ENCODE results near the gene EIF5.
A peak's percentile ranks its signal among the peaks of the same experiment; 100 is the strongest.

The EIF5 gene

GRCh38 chr14:103361867-103362266 is 27.8 kb downstream of the EIF5 start:
- no peaks in the 10 kb centered on the region for H3K27me3 Mint-ChIP-seq (ENCODE audit: low read depth)
- peaks cover 9% of the 10 kb centered on the region for H3K4me1 Mint-ChIP-seq (ENCODE audit: low read depth)
- peaks cover 34% of the 10 kb centered on the region for H3K9me3 Mint-ChIP-seq
- peaks cover 12% of the 10 kb centered on the region for H3K36me3 Mint-ChIP-seq (ENCODE audit: low read depth)
- H3K27ac Mint-ChIP-seq: no peak overlapping the region
- no peak overlapping the region for H3K4me3 Mint-ChIP-seq

GRCh38 chr14:103362780-103363179 is 28.7 kb downstream of the EIF5 start:
- Mint-ChIP-seq H3K27ac (no peak overlapping the region), H3K4me3 (no peak overlapping the region), H3K4me1 (ENCODE audit: low read depth) (peaks cover 5% of the 10 kb centered on the region), H3K27me3 (ENCODE audit: low read depth) (peaks cover 1% of the 10 kb centered on the region), H3K36me3 (ENCODE audit: low read depth) (peaks cover 12% of the 10 kb centered on the region), H3K9me3 (peaks cover 34% of the 10 kb centered on the region)

GRCh38 chr14:103366741-103367140 is 32.7 kb downstream of the EIF5 start:
- Mint-ChIP-seq H3K27ac (no peak overlapping the region), H3K9me3 (peaks cover 26% of the 10 kb centered on the region), H3K4me1 (ENCODE audit: low read depth) (peaks cover 4% of the 10 kb centered on the region), H3K4me3 (no peak overlapping the region), H3K27me3 (ENCODE audit: low read depth) (peaks cover 3% of the 10 kb centered on the region), H3K36me3 (ENCODE audit: low read depth) (peaks cover 9% of the 10 kb centered on the region)

GRCh38 chr14:103367995-103368394 is 34.0 kb downstream of the EIF5 start:
- H3K4me3 Mint-ChIP-seq: no peak overlapping the region
- H3K27ac Mint-ChIP-seq: no peak overlapping the region
- H3K27me3 Mint-ChIP-seq (ENCODE audit: low read depth): peaks cover 3% of the 10 kb centered on the region
- H3K4me1 Mint-ChIP-seq (ENCODE audit: low read depth): no peaks in the 10 kb centered on the region
- H3K9me3 Mint-ChIP-seq: peaks cover 15% of the 10 kb centered on the region
- peaks cover 6% of the 10 kb centered on the region for H3K36me3 Mint-ChIP-seq (ENCODE audit: low read depth)

- Mint-ChIP-seq H3K27ac (no peak overlapping the region), H3K36me3 (ENCODE audit: low read depth) (no peaks in the 10 kb centered on the region), H3K4me1 (ENCODE audit: low read depth) (peaks cover 5% of the 10 kb centered on the region), H3K27me3 (ENCODE audit: low read depth) (peaks cover 14% of the 10 kb centered on the region), H3K4me3 (no peak overlapping the region), H3K9me3 (no peaks in the 10 kb centered on the region)
Measured at GRCh38 chr14:103370087-103370486, 36.0 kb downstream of the EIF5 start.

- Mint-ChIP-seq H3K27me3 (ENCODE audit: low read depth) (peaks cover 14% of the 10 kb centered on the region), H3K9me3 (no peaks in the 10 kb centered on the region), H3K4me1 (ENCODE audit: low read depth) (peaks cover 5% of the 10 kb centered on the region), H3K36me3 (ENCODE audit: low read depth) (no peaks in the 10 kb centered on the region), H3K4me3 (no peak overlapping the region), H3K27ac (no peak overlapping the region)
Measured at GRCh38 chr14:103372017-103372416, 38.0 kb downstream of the EIF5 start.

- Mint-ChIP-seq H3K4me1 (ENCODE audit: low read depth) (peaks cover 5% of the 10 kb centered on the region), H3K36me3 (ENCODE audit: low read depth) (no peaks in the 10 kb centered on the region), H3K27me3 (ENCODE audit: low read depth) (peaks cover 13% of the 10 kb centered on the region), H3K4me3 (no peak overlapping the region), H3K9me3 (no peaks in the 10 kb centered on the region), H3K27ac (no peak overlapping the region)
Measured at GRCh38 chr14:103372552-103373304, 38.7 kb downstream of the EIF5 start.

- no peak overlapping the region for H3K4me3 Mint-ChIP-seq
- peaks cover 5% of the 10 kb centered on the region for H3K4me1 Mint-ChIP-seq (ENCODE audit: low read depth)
- H3K9me3 Mint-ChIP-seq: no peaks in the 10 kb centered on the region
- no peak overlapping the region for H3K27ac Mint-ChIP-seq
- no peaks in the 10 kb centered on the region for H3K36me3 Mint-ChIP-seq (ENCODE audit: low read depth)
- H3K27me3 Mint-ChIP-seq (ENCODE audit: low read depth): peaks cover 11% of the 10 kb centered on the region
Measured at GRCh38 chr14:103374121-103374520, 40.1 kb downstream of the EIF5 start.

GRCh38 chr14:103377522-103378037 is 43.5 kb downstream of the EIF5 start:
- no peak overlapping the region for H3K4me3 Mint-ChIP-seq
- no peak overlapping the region for H3K27ac Mint-ChIP-seq
- H3K27me3 Mint-ChIP-seq (ENCODE audit: low read depth): peaks cover 25% of the 10 kb centered on the region
- no peaks in the 10 kb centered on the region for H3K9me3 Mint-ChIP-seq
- peaks cover 9% of the 10 kb centered on the region for H3K4me1 Mint-ChIP-seq (ENCODE audit: low read depth)
- no peaks in the 10 kb centered on the region for H3K36me3 Mint-ChIP-seq (ENCODE audit: low read depth)

- Mint-ChIP-seq H3K4me1 (ENCODE audit: low read depth) (peaks cover 12% of the 10 kb centered on the region), H3K27ac (no peak overlapping the region), H3K27me3 (ENCODE audit: low read depth) (peaks cover 25% of the 10 kb centered on the region), H3K4me3 (no peak overlapping the region), H3K9me3 (no peaks in the 10 kb centered on the region), H3K36me3 (ENCODE audit: low read depth) (no peaks in the 10 kb centered on the region)
Measured at GRCh38 chr14:103378038-103378854, 44.2 kb downstream of the EIF5 start.

- Mint-ChIP-seq H3K4me3 (no peak overlapping the region), H3K27me3 (ENCODE audit: low read depth) (peaks cover 14% of the 10 kb centered on the region), H3K36me3 (ENCODE audit: low read depth) (peaks cover under 1% of the 10 kb centered on the region), H3K27ac (no peak overlapping the region), H3K4me1 (ENCODE audit: low read depth) (peaks cover 19% of the 10 kb centered on the region), H3K9me3 (no peaks in the 10 kb centered on the region)
Measured at GRCh38 chr14:103380719-103381377, 46.8 kb downstream of the EIF5 start.

GRCh38 chr14:103382376-103382775 is 48.3 kb downstream of the EIF5 start:
- Mint-ChIP-seq H3K27me3 (ENCODE audit: low read depth) (peaks cover 14% of the 10 kb centered on the region), H3K27ac (peak overlapping the region; percentile 58), H3K36me3 (ENCODE audit: low read depth) (peaks cover 2% of the 10 kb centered on the region), H3K4me1 (ENCODE audit: low read depth) (peaks cover 23% of the 10 kb centered on the region), H3K4me3 (no peak overlapping the region), H3K9me3 (no peaks in the 10 kb centered on the region)

- peaks cover 35% of the 10 kb centered on the region for H3K4me1 Mint-ChIP-seq (ENCODE audit: low read depth)
- H3K27ac Mint-ChIP-seq: peak overlapping the region; percentile 87
- no peaks in the 10 kb centered on the region for H3K9me3 Mint-ChIP-seq
- H3K36me3 Mint-ChIP-seq (ENCODE audit: low read depth): peaks cover 8% of the 10 kb centered on the region
- peaks cover 14% of the 10 kb centered on the region for H3K27me3 Mint-ChIP-seq (ENCODE audit: low read depth)
- peak overlapping the region; percentile 87 for H3K4me3 Mint-ChIP-seq
Measured at GRCh38 chr14:103384450-103385151, 50.6 kb downstream of the EIF5 start.
